Measurements from ENCODE around the gene MKRN2.

DNA sequence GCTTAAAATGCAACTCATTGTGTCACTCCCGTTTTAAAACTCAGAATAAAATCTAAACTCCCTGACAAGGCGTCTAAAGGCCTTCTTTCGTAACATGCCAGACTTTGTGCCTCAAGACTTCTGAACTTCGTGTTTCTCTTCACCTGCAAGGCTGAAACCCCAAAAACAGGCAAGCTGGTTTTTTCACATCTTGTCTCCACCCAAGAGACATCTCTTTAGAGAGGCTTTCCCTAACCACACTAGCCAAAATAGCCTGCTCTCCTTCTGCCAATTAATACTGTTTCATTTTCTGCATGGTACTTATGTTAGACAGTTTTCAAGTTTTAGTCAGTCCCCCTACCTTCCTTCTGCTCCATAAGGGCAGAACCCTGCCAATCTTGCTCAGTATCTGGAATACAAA is 65.4 kb downstream of the MKRN2 start:
- TF ChIP-seq TCF12 (IDR thresholded peaks at IDR 0.05; ENCODE audit: low read depth), result no peak
- no peak for TF ChIP-seq FOXM1 (IDR thresholded peaks at IDR 0.05; ENCODE audit: borderline replicate concordance, low read depth)
- TF ChIP-seq, protein P1, sequence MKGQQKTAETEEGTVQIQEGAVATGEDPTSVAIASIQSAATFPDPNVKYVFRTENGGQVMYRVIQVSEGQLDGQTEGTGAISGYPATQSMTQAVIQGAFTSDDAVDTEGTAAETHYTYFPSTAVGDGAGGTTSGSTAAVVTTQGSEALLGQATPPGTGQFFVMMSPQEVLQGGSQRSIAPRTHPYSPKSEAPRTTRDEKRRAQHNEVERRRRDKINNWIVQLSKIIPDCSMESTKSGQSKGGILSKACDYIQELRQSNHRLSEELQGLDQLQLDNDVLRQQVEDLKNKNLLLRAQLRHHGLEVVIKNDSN (IDR thresholded peaks at IDR 0.05), result no peak
- TF ChIP-seq, protein P2, sequence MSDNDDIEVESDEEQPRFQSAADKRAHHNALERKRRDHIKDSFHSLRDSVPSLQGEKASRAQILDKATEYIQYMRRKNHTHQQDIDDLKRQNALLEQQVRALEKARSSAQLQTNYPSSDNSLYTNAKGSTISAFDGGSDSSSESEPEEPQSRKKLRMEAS (IDR thresholded peaks at IDR 0.05), result no peak
- TF ChIP-seq, protein P3, sequence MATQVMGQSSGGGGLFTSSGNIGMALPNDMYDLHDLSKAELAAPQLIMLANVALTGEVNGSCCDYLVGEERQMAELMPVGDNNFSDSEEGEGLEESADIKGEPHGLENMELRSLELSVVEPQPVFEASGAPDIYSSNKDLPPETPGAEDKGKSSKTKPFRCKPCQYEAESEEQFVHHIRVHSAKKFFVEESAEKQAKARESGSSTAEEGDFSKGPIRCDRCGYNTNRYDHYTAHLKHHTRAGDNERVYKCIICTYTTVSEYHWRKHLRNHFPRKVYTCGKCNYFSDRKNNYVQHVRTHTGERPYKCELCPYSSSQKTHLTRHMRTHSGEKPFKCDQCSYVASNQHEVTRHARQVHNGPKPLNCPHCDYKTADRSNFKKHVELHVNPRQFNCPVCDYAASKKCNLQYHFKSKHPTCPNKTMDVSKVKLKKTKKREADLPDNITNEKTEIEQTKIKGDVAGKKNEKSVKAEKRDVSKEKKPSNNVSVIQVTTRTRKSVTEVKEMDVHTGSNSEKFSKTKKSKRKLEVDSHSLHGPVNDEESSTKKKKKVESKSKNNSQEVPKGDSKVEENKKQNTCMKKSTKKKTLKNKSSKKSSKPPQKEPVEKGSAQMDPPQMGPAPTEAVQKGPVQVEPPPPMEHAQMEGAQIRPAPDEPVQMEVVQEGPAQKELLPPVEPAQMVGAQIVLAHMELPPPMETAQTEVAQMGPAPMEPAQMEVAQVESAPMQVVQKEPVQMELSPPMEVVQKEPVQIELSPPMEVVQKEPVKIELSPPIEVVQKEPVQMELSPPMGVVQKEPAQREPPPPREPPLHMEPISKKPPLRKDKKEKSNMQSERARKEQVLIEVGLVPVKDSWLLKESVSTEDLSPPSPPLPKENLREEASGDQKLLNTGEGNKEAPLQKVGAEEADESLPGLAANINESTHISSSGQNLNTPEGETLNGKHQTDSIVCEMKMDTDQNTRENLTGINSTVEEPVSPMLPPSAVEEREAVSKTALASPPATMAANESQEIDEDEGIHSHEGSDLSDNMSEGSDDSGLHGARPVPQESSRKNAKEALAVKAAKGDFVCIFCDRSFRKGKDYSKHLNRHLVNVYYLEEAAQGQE (IDR thresholded peaks at IDR 0.05; ENCODE audit: low read depth), result no peak
- no peak for TF ChIP-seq RAD21 (IDR thresholded peaks at IDR 0.05; ENCODE audit: low read depth)
- no peak for TF ChIP-seq EP300 (IDR thresholded peaks at IDR 0.05; ENCODE audit: borderline replicate concordance)
- TF ChIP-seq YY1 (IDR thresholded peaks at IDR 0.05; ENCODE audit: low read depth), result no peak
- TF ChIP-seq CREB1 (IDR thresholded peaks at IDR 0.05; ENCODE audit: low read depth), result no peak
- no peak for TF ChIP-seq CEBPB (IDR thresholded peaks at IDR 0.05)

Data from Ishikawa (cell line).